Vagina (tissue), 2 donors: Measurements from ENCODE around the gene TSPAN19. TPM values are rescaled to one million over a fixed set of nuclear protein-coding genes. Genes with fewer than 3 reads are reported as not detected.
A peak's percentile ranks its signal among the peaks of the same experiment; 100 is the strongest.

Experiments
- DNase-seq, 2 donors: peaks; one replicate each; pipeline ENCODE4 v3.0.0-alpha.2; 2017; ENCODE audit errors: extremely low spot score in 2 of 2
- H3K27ac ChIP-seq: fragments of 200-600 bp; sonication (generic); one replicate; pipeline ENCODE4 v1.5.1; 2019
- H3K27me3 ChIP-seq: fragments of 200-600 bp; sonication (generic); one replicate; pipeline ENCODE4 v1.5.1; 2019
- H3K36me3 ChIP-seq, 2 donors: fragments of 200-600 bp; sonication (generic); one replicate each; pipeline ENCODE4 v1.5.1; 2017 to 2019
- H3K4me1 ChIP-seq: fragments of 200-600 bp; sonication (generic); one replicate; pipeline ENCODE4 v1.5.1; 2019
- H3K4me3 ChIP-seq, 2 donors: fragments of 200-600 bp; sonication (generic); 1 replicate in 1 of 2; 2 replicates in 1 of 2; pipeline ENCODE4 v1.5.1; 2016 to 2019
- H3K9me3 ChIP-seq: fragments of 200-600 bp; sonication (generic); one replicate; pipeline ENCODE4 v1.5.1; 2019
- POLR2A ChIP-seq, 2 donors: fragments of 450-650 bp; IDR thresholded peaks; one replicate each; pipeline ENCODE4 v1.6.1; 2017; ENCODE audit warnings: antibody characterized with exemption in 2 of 2, mild to moderate bottlenecking in 2 of 2, moderate library complexity in 2 of 2
- POLR2AphosphoS5 ChIP-seq, 2 donors: sonication (generic); formaldehyde crosslinking; IDR thresholded peaks; one replicate each; pipeline ENCODE4 v1.9.0; 2017; ENCODE audit warnings: antibody characterized with exemption in 2 of 2, mild to moderate bottlenecking in 2 of 2, low read depth in 1 of 2; ENCODE audit not compliant: insufficient read depth in 1 of 2
- intact Hi-C: fragments of 100-400 bp; cut with DNase I; formaldehyde crosslinking; loops from one replicate; pipeline ENCODE4 v1.15.1; 2023
- total RNA-seq: library from RNA; depleted of rRNA; stranded (reverse); fragments of >200 nt; gene quantifications from one replicate; pipeline ENCODE4 v1.2.3, GENCODE V29; 2016
- TF ChIP-seq, protein P1 (sequence below), 3 experiments: fragments of 450-650 bp in 2 of 3; fragments of 200-600 bp in 1 of 3; sonication (generic) in 1 of 3; IDR thresholded peaks; one replicate each; pipeline ENCODE4 v1.5.1; 2017 to 2019; ENCODE audit warnings: antibody characterized with exemption in 3 of 3, mild to moderate bottlenecking in 2 of 3, moderate library complexity in 2 of 3

TSPAN19 gene
- total RNA-seq, 1 donor from 2014 or later = not detected

DNA sequence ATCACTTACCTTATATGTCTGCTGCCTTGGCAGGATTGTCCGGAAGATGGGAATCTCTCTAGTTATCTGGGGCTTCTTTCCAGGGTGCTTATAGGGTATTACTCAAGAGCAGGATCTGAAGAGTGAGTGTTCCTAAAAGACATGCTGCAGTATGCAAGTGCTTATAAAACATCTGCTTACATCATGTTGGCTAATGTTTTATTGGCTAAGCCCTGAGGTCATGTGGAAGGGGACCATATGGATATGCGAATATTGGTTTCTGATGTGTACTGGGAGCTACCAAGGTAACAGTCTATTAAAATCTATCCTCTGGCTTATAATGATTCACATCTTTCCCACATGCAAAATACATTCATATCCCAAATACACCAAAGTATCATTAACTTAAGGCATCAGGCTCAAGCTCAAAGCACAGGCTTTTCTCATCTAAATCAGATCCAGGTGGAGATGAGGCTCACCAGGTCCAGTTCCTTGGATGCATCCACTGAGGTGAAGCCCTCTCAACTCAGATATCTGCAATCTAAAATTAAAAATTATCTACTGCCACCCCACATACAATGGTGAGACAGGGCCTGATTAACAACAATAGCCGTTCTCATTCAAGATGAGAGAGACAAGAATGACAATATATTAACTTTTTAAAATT is 29.9 kb upstream of the TSPAN19 start:
- intact Hi-C loops = no loop called here
- Histone ChIP-seq H3K36me3 (no peaks in the 10 kb centered on the region), H3K4me1 (no peaks in the 10 kb centered on the region), H3K4me3 (no peak overlapping the region), H3K9me3 (no peaks in the 10 kb centered on the region), H3K27me3 (no peaks in the 10 kb centered on the region), H3K27ac (no peak overlapping the region)
- DNase-seq = no peak
- no peak for TF ChIP-seq POLR2A (IDR thresholded peaks at IDR 0.05)
- TF ChIP-seq, protein P1, sequence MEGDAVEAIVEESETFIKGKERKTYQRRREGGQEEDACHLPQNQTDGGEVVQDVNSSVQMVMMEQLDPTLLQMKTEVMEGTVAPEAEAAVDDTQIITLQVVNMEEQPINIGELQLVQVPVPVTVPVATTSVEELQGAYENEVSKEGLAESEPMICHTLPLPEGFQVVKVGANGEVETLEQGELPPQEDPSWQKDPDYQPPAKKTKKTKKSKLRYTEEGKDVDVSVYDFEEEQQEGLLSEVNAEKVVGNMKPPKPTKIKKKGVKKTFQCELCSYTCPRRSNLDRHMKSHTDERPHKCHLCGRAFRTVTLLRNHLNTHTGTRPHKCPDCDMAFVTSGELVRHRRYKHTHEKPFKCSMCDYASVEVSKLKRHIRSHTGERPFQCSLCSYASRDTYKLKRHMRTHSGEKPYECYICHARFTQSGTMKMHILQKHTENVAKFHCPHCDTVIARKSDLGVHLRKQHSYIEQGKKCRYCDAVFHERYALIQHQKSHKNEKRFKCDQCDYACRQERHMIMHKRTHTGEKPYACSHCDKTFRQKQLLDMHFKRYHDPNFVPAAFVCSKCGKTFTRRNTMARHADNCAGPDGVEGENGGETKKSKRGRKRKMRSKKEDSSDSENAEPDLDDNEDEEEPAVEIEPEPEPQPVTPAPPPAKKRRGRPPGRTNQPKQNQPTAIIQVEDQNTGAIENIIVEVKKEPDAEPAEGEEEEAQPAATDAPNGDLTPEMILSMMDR (IDR thresholded peaks at IDR 0.05) = no peak
- TF ChIP-seq POLR2AphosphoS5 (IDR thresholded peaks at IDR 0.05; ENCODE audit: insufficient read depth in 1 of 2, low read depth in 1 of 2) = no peak

DNA sequence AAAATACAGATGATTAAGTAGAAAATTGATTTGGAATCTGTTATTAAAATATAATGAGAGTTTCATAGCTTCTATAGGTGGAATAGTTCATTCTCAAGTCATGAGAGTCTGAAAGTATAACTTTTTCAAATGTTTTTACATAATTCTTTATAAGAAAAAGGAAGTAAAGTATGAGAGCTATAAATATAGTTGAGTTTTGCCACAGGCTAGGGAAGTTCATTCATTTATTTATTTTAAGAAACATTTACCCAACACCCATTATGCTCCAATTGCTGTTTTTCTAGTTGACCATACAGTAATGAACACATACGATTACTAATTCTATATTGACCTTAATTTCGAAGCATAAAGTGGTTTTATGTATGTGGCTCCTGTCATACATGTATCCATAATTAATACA is 24.8 kb upstream of the TSPAN19 start:
- no peaks in the 10 kb centered on the region for H3K4me1 ChIP-seq
- H3K4me3 ChIP-seq = no peak overlapping the region
- H3K9me3 ChIP-seq = no peaks in the 10 kb centered on the region
- DNase-seq = no peak
- intact Hi-C loops = no loop called here
- H3K27me3 ChIP-seq = no peaks in the 10 kb centered on the region
- no peaks in the 10 kb centered on the region for H3K36me3 ChIP-seq
- no peak overlapping the region for H3K27ac ChIP-seq
- TF ChIP-seq POLR2A (IDR thresholded peaks at IDR 0.05) = no peak
- TF ChIP-seq, protein P1 (IDR thresholded peaks at IDR 0.05) = no peak

GRCh38 chr12:85059594-85059993 is 23.5 kb upstream of the TSPAN19 start:
- no peaks in the 10 kb centered on the region for H3K9me3 ChIP-seq
- intact Hi-C loops = no loop called here
- H3K4me1 ChIP-seq = no peaks in the 10 kb centered on the region
- H3K27ac ChIP-seq = no peak overlapping the region
- H3K27me3 ChIP-seq = no peaks in the 10 kb centered on the region
- no peak overlapping the region for H3K4me3 ChIP-seq
- TF ChIP-seq POLR2AphosphoS5 (IDR thresholded peaks at IDR 0.05; ENCODE audit: insufficient read depth in 1 of 2, low read depth in 1 of 2) (no peak), POLR2A (IDR thresholded peaks at IDR 0.05) (no peak)
- TF ChIP-seq, protein P1 (IDR thresholded peaks at IDR 0.05) = no peak
- no peaks in the 10 kb centered on the region for H3K36me3 ChIP-seq
- no peak for DNase-seq

DNA sequence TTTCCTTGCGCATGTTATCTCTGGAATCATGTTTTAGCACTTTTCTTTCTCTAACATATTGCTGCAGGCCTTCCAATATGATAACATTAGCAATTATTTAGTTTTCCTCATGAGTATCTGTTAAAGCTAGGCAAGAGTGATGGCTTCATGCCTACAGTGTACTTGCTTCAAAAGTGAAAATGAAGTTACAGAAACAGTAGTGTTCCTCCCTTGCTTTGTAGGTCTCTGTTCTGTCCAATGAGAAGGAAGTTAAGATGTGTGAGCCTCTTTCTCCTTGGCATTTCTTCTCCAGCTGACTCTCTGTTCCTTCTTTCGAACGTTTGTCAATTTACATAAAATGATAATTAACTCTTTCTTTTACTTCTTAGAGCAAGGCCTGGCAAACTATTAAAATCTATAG is 22.3 kb upstream of the TSPAN19 start:
- H3K4me1 ChIP-seq = no peaks in the 10 kb centered on the region
- no peak overlapping the region for H3K4me3 ChIP-seq
- H3K36me3 ChIP-seq = no peaks in the 10 kb centered on the region
- no peaks in the 10 kb centered on the region for H3K9me3 ChIP-seq
- H3K27ac ChIP-seq = no peak overlapping the region
- DNase-seq = no peak
- no peaks in the 10 kb centered on the region for H3K27me3 ChIP-seq
- intact Hi-C loops = no loop called here
- no peak for TF ChIP-seq POLR2AphosphoS5 (IDR thresholded peaks at IDR 0.05; ENCODE audit: insufficient read depth in 1 of 2, low read depth in 1 of 2)
- TF ChIP-seq, protein P1 (IDR thresholded peaks at IDR 0.05) = no peak
- TF ChIP-seq POLR2A (IDR thresholded peaks at IDR 0.05) = no peak

DNA sequence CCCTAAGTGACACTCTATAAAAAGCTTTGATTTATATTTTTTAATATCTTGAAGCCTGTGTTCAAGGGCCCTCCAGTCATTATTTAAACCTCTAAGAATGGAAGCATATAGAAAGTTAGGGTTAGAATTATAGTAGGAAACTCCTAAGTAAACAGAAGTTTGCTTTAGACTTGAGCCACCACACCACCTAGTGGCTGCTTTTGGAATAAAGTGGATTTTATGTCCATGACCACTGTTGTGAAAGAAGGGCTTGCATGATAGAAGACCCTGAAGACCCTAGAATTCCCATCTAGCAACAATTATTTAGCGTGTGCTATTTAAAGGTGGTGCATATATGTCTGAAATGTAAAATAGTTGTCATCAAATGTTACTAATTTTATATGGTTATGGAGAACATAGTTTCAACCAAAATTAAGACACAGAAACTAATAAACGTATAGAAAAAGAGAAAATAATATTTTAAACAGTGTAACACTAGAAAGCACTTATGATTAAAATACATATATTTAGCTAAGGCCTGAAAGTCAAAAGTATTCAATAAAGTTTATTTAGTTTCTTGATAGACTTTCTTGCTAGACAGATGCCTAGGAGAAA is 21.4 kb upstream of the TSPAN19 start:
- Histone ChIP-seq H3K36me3 (no peaks in the 10 kb centered on the region), H3K27ac (no peak overlapping the region), H3K4me1 (no peaks in the 10 kb centered on the region), H3K9me3 (no peaks in the 10 kb centered on the region), H3K4me3 (no peak overlapping the region), H3K27me3 (no peaks in the 10 kb centered on the region)
- intact Hi-C loops = no loop called here
- no peak for DNase-seq
- TF ChIP-seq POLR2A (IDR thresholded peaks at IDR 0.05) = no peak
- TF ChIP-seq, protein P1 (IDR thresholded peaks at IDR 0.05) = peak in 2 of 3 experiments; percentile 17 to 36
